ENCODE measurements around the gene CCBE1. TPM values are rescaled to one million over a fixed set of nuclear protein-coding genes. Genes with fewer than 3 reads are reported as not detected.

Gene CCBE1
- total and polyA plus RNA-seq, 9 of the 15 experiments (the other 6 are each of a cell fraction or from before 2014, with no cell fraction given), result 0.20 TPM; not detected in 8

GRCh38 chr18:59563176-59563785, 133.9 kb downstream of the CCBE1 start:
- intact Hi-C loops (cut with micrococcal nuclease) (no loop called here), in situ Hi-C loops (cut with MboI) (no loop called here)
- ATAC-seq (no peak), DNase-seq (ENCODE audit: extremely low read depth in 1 of 4, low spot score in 3 of 4) (no peak), FAIRE-seq (no peak)
- no peak overlapping the region for H3K27ac ChIP-seq (ENCODE audit: extremely low read depth, low read depth, low read length)
- 17% methylated on average over 2 of the region's 3 CpGs for WGBS (ENCODE audit: insufficient coverage, low coverage, missing lambda C conversion rate)
- no peaks in the 10 kb centered on the region for H3K9me3 ChIP-seq (replicated peaks; ENCODE audit: control insufficient read depth, insufficient read depth, low read depth, low read length)
- no peak for TF ChIP-seq TCF7 (IDR thresholded peaks at IDR 0.05; ENCODE audit: borderline replicate concordance)
- TF ChIP-seq NEUROD1 (IDR thresholded peaks at IDR 0.05; ENCODE audit: borderline replicate concordance, low read depth, low read length, partially characterized antibody), result no peak
- no peak for TF ChIP-seq ZNF699 (CRISPR knock-in tag; IDR thresholded peaks at IDR 0.05; ENCODE audit: insufficient replicate concordance)
- TF ChIP-seq ZFX (CRISPR knock-in tag; IDR thresholded peaks at IDR 0.05), result no peak
- no peak for TF ChIP-seq SREBF1 (IDR thresholded peaks at IDR 0.05; ENCODE audit: borderline replicate concordance, low read depth, low read length)
- no peak for TF ChIP-seq CSDE1 (IDR thresholded peaks at IDR 0.05)
- TF ChIP-seq ZNF253 (CRISPR knock-in tag; conservative IDR thresholded peaks at IDR 0.05), result no peak
- TF ChIP-seq HNRNPH1 (optimal IDR thresholded peaks at IDR 0.05; ENCODE audit: low read depth, low read length), result no peak
- no peak for TF ChIP-seq ETS2 (tag; IDR thresholded peaks at IDR 0.05; ENCODE audit: borderline replicate concordance, poor library complexity, severe bottlenecking)
- TF ChIP-seq L3MBTL2 (IDR thresholded peaks at IDR 0.05), result no peak
- no peak for TF ChIP-seq PML (IDR thresholded peaks at IDR 0.05; ENCODE audit: low read length)
- no peak for TF ChIP-seq MAZ (CRISPR knock-in tag; conservative IDR thresholded peaks at IDR 0.05 in 1 of 2, IDR thresholded peaks at IDR 0.05 in 1 of 2)
- TF ChIP-seq, protein P1, sequence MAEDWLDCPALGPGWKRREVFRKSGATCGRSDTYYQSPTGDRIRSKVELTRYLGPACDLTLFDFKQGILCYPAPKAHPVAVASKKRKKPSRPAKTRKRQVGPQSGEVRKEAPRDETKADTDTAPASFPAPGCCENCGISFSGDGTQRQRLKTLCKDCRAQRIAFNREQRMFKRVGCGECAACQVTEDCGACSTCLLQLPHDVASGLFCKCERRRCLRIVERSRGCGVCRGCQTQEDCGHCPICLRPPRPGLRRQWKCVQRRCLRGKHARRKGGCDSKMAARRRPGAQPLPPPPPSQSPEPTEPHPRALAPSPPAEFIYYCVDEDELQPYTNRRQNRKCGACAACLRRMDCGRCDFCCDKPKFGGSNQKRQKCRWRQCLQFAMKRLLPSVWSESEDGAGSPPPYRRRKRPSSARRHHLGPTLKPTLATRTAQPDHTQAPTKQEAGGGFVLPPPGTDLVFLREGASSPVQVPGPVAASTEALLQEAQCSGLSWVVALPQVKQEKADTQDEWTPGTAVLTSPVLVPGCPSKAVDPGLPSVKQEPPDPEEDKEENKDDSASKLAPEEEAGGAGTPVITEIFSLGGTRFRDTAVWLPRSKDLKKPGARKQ (CRISPR knock-in tag; IDR thresholded peaks at IDR 0.05), result no peak
- TF ChIP-seq BCOR (IDR thresholded peaks at IDR 0.05), result no peak
- no peak for TF ChIP-seq KAT7 (CRISPR knock-in tag; IDR thresholded peaks at IDR 0.05; ENCODE audit: borderline replicate concordance)
- TF ChIP-seq ZNF12 (CRISPR knock-in tag; IDR thresholded peaks at IDR 0.05), result no peak
- no peak for TF ChIP-seq SRSF9 (IDR thresholded peaks at IDR 0.05; ENCODE audit: borderline replicate concordance, low read depth, low read length)
- H2AFZ ChIP-seq (ENCODE audit: low read depth, low read length), result no peak overlapping the region
- H3K27me3 ChIP-seq (ENCODE audit: control insufficient read depth in 2 of 2, insufficient read depth in 2 of 2, low read length in 2 of 2), result peaks cover 0 to 9% of the 10 kb centered on the region in 2 experiments; a peak in 1 of 5 replicates
- H3K79me2 ChIP-seq (ENCODE audit: control insufficient read depth, insufficient read depth, low read length), result no peaks in the 10 kb centered on the region
- H3K4me2 ChIP-seq (ENCODE audit: insufficient read depth, low read length), result no peak overlapping the region
- POLR2A ChIA-PET, result no interaction called here
- CTCF ChIA-PET (ENCODE audit: low intra/inter-chr PET ratio), result no interaction called here
- H3K9me1 ChIP-seq (ENCODE audit: control insufficient read depth, insufficient read depth, low read length), result no peaks in the 10 kb centered on the region
- H4K20me1 ChIP-seq (replicated peaks; ENCODE audit: control insufficient read depth, insufficient read depth, low read length), result no peaks in the 10 kb centered on the region
- H3K36me3 ChIP-seq (ENCODE audit: control insufficient read depth, insufficient read depth, low read length), result no peaks in the 10 kb centered on the region
- BruUV-seq (replicated peaks), result no TSS peak
- no peak overlapping the region for H3K9ac ChIP-seq (ENCODE audit: insufficient read depth in 1 of 2, low read depth in 2 of 2, low read length in 2 of 2)
- no peak overlapping the region for H3K4me3 ChIP-seq
- no peaks in the 10 kb centered on the region for H3K4me1 ChIP-seq (replicated peaks in 1 of 2; ENCODE audit: control insufficient read depth in 2 of 2, insufficient read depth in 2 of 2, low read length in 2 of 2)
